Neuronal stem cell (in vitro differentiated cells): ENCODE data around the gene CD247.

Experiments
- DNase-seq: peaks from one replicate; pipeline ENCODE4 v3.0.0-alpha.2; 2013; ENCODE audit warnings: low spot score
- H2AFZ ChIP-seq: one replicate; pipeline ENCODE4 v1.6.1; 2013; ENCODE audit warnings: mild to moderate bottlenecking, low read length, inconsistent platforms
- H2AK5ac ChIP-seq: 2 replicates; pipeline ENCODE4 v1.6.1; 2013; ENCODE audit warnings: low read depth, mild to moderate bottlenecking, inconsistent platforms, low read length, moderate library complexity, mixed read lengths
- H2BK120ac ChIP-seq: 2 replicates; pipeline ENCODE4 v1.6.1; 2013; ENCODE audit warnings: low read depth, mild to moderate bottlenecking, inconsistent platforms, low read length, moderate library complexity, mixed read lengths
- H2BK12ac ChIP-seq: one replicate; pipeline ENCODE4 v1.6.1; 2013; ENCODE audit warnings: low read length, inconsistent platforms
- H2BK15ac ChIP-seq: 2 replicates; pipeline ENCODE4 v1.6.1; 2013; ENCODE audit warnings: mild to moderate bottlenecking, low read length, inconsistent platforms, mixed read lengths
- H2BK5ac ChIP-seq: one replicate; pipeline ENCODE4 v1.6.1; 2013; ENCODE audit warnings: inconsistent platforms, mild to moderate bottlenecking, low read length, moderate library complexity
- H3K14ac ChIP-seq: one replicate; pipeline ENCODE4 v1.6.1; 2013; ENCODE audit warnings: low read length, inconsistent platforms
- H3K18ac ChIP-seq: 2 replicates; pipeline ENCODE4 v1.6.1; 2013; ENCODE audit warnings: low read length, inconsistent platforms
- H3K23ac ChIP-seq: 2 replicates; pipeline ENCODE4 v1.6.1; 2013; ENCODE audit warnings: low read depth, mild to moderate bottlenecking, mixed read lengths, low read length, inconsistent platforms; ENCODE audit not compliant: poor library complexity
- H3K27ac ChIP-seq: replicated peaks from 3 replicates; pipeline ENCODE4 v1.5.1; 2013; ENCODE audit warnings: low read length, inconsistent platforms
- H3K27me3 ChIP-seq, 3 experiments: 2 replicates each; pipeline ENCODE4 v1.6.1; 2013; ENCODE audit warnings: low read length in 3 of 3, mild to moderate bottlenecking in 2 of 3, inconsistent platforms in 1 of 3, low read depth in 1 of 3, mixed read lengths in 1 of 3, moderate library complexity in 1 of 3; ENCODE audit not compliant: control insufficient read depth in 3 of 3, insufficient read depth in 3 of 3
- H3K36me3 ChIP-seq, 2 donors: replicated peaks in 1 of 2; 2 replicates each; pipeline ENCODE4 v1.6.1; 2013; ENCODE audit warnings: low read length in 2 of 2; ENCODE audit not compliant: control insufficient read depth in 2 of 2, insufficient read depth in 2 of 2
- H3K4ac ChIP-seq: 2 replicates; pipeline ENCODE4 v1.6.1; 2013; ENCODE audit warnings: inconsistent platforms, mild to moderate bottlenecking, low read length, moderate library complexity
- H3K4me1 ChIP-seq, 2 donors: 1 replicate in 1 of 2; 2 replicates in 1 of 2; pipeline ENCODE4 v1.6.1; 2013; ENCODE audit warnings: low read length in 2 of 2, low read depth in 1 of 2; ENCODE audit not compliant: control insufficient read depth in 2 of 2, insufficient read depth in 1 of 2
- H3K4me2 ChIP-seq: one replicate; pipeline ENCODE4 v1.6.1; 2013; ENCODE audit warnings: mild to moderate bottlenecking, low read length, inconsistent platforms; ENCODE audit not compliant: insufficient read depth, poor library complexity, severe bottlenecking
- H3K4me3 ChIP-seq, 2 donors: 2 replicates each; pipeline ENCODE4 v1.5.1; 2013; ENCODE audit warnings: low read length in 2 of 2, mild to moderate bottlenecking in 2 of 2, inconsistent platforms in 1 of 2, moderate library complexity in 1 of 2
- H3K79me1 ChIP-seq: one replicate; pipeline ENCODE4 v1.6.1; 2013; ENCODE audit warnings: low read depth, mild to moderate bottlenecking, inconsistent platforms, low read length, moderate library complexity
- H3K9ac ChIP-seq: one replicate; pipeline ENCODE4 v1.6.1; 2013; ENCODE audit warnings: mild to moderate bottlenecking, low read depth, low read length, inconsistent platforms; ENCODE audit not compliant: poor library complexity
- H3K9me3 ChIP-seq, 2 donors: replicated peaks in 1 of 2; 2 replicates each; pipeline versions ENCODE3 to v1.6.1; 2013; ENCODE audit warnings: low read length in 2 of 2, mild to moderate bottlenecking in 2 of 2, inconsistent platforms in 1 of 2, low read depth in 1 of 2, mixed read lengths in 1 of 2, moderate library complexity in 1 of 2; ENCODE audit not compliant: control insufficient read depth in 2 of 2, insufficient read depth in 1 of 2
- H4K8ac ChIP-seq: one replicate; pipeline ENCODE4 v1.6.1; 2013; ENCODE audit warnings: low read depth, mild to moderate bottlenecking, inconsistent platforms, low read length, moderate library complexity
- H4K91ac ChIP-seq: one replicate; pipeline ENCODE4 v1.6.1; 2013; ENCODE audit warnings: low read length, low read depth, mild to moderate bottlenecking, inconsistent platforms; ENCODE audit not compliant: poor library complexity
- WGBS, 2 donors: extraction: QIAGEN DNeasy Blood & Tissue Kit; methylation state at CpG; one replicate each; pipeline ENCODE4 v1.1.7; 2013; ENCODE audit warnings: missing lambda C conversion rate in 2 of 2, mixed read lengths in 1 of 2; ENCODE audit not compliant: insufficient read length in 2 of 2, insufficient replicate concordance in 1 of 2; ENCODE audit errors: extremely low coverage in 2 of 2; 5-methylcytosine and 5-hydroxymethylcytosine counted together

Gene CD247

DNA sequence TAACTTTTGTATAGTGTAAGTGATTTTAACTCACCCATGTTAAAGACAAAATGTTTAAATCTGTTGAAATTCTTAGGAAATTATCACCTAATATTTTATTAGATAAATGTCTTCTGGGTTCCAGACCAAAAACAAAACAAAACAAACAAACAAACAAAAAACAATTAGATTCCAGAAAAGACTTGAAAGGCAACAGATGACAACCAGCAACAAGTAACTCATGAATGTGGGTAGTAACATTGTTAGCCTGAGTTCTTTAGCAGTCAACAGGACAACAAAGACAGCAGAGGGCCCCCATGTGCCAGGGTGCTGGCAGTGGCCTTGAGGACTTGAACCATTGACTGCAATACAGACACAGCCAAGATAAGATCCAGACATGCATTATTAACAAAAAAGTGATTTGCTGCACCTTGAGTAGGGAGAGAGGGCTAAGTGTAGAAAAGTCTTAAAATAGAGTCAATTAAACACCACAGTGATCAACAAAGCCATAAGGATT, 2.4 kb upstream of the CD247 start:
- H3K27ac ChIP-seq: no peak overlapping the region
- peaks cover 0 to 6% of the 10 kb centered on the region in 2 donors for H3K4me1 ChIP-seq
- H3K9me3 ChIP-seq: peaks cover 0 to 9% of the 10 kb centered on the region in 2 donors
- H3K4ac ChIP-seq: no peak overlapping the region
- H4K8ac ChIP-seq: no peak overlapping the region
- no peak overlapping the region for H3K18ac ChIP-seq
- H2BK5ac ChIP-seq: no peak overlapping the region
- no peak overlapping the region for H4K91ac ChIP-seq
- H2BK12ac ChIP-seq: no peak overlapping the region
- no peak overlapping the region for H2BK15ac ChIP-seq
- H2AK5ac ChIP-seq: no peak overlapping the region
- H3K4me2 ChIP-seq: no peak overlapping the region
- H2AFZ ChIP-seq: no peak overlapping the region
- no peaks in the 10 kb centered on the region for H3K36me3 ChIP-seq
- no peak overlapping the region for H3K14ac ChIP-seq
- H3K4me3 ChIP-seq: no peak overlapping the region
- H3K27me3 ChIP-seq: no peaks in the 10 kb centered on the region
- H3K79me1 ChIP-seq: no peaks in the 10 kb centered on the region
- no peak overlapping the region for H3K9ac ChIP-seq
- no peak overlapping the region for H2BK120ac ChIP-seq
- no peak overlapping the region for H3K23ac ChIP-seq
- DNase-seq: no peak

DNA sequence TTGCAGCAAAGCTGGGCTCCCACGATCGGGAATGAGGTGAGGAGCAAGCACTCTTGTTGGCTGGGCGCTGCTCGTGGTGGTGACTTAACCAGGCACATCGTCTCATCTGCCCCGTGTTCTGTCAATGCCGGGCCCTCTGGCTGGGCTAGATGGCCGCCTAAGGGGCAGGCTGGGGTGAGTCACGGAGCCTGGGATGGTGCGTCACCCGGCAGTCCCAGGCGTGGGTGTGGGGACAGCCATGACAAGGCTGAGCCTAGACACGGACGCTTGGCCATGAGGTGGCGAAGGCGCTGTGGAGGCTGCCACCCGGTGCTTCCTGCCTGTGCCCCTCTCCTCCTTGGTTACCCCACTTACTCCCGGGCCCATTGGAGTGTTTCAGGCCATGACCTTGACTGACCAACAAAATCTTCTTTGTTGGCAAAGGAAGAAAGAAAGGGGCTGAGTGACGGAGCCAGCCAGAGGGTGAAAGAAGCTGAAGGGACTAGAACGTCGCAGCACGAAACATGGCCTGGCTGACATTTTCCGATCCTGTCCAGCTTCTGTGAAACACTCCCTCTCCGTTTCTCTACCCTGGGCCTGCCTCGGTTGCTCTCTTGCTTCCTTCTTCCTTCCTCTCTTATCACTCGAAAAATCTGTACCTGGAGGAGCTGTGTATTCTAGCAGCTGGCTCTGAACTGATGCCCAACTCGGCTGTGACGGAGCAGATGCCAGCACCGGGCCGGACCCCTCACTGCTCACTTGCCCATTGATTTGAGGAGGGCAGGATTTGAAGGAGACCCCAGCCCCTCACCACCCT, 596 bp downstream of the CD247 start:
- Histone ChIP-seq H3K4ac (peak overlapping the region; percentile 30), H3K79me1 (no peaks in the 10 kb centered on the region), H2AK5ac (peak overlapping the region; percentile 8), H2AFZ (peak overlapping the region; percentile 19), H3K4me2 (no peak overlapping the region), H4K8ac (no peak overlapping the region), H3K4me1 (peaks cover 0 to 6% of the 10 kb centered on the region in 2 donors), H4K91ac (peak overlapping the region; percentile 15), H3K9me3 (peaks cover 0 to 5% of the 10 kb centered on the region in 2 donors), H2BK120ac (no peak overlapping the region), H3K4me3 (no peak overlapping the region), H3K36me3 (no peaks in the 10 kb centered on the region), H3K14ac (no peak overlapping the region), H3K23ac (peak overlapping the region; percentile 26), H3K18ac (peak overlapping the region; percentile 64), H3K27ac (no peak overlapping the region), H3K9ac (no peak overlapping the region), H2BK5ac (peak overlapping the region; percentile 82), H2BK15ac (peak overlapping the region; percentile 51), H2BK12ac (no peak overlapping the region), H3K27me3 (no peaks in the 10 kb centered on the region)
- no peak for DNase-seq
- no CpG with 5 or more reads among the region's 30 CpGs for WGBS, 2 donors

GRCh38 chr1:167516404-167517388, 1.6 kb downstream of the CD247 start:
- Histone ChIP-seq H2BK12ac (no peak overlapping the region), H2AK5ac (peak overlapping the region; percentile 8), H3K27ac (no peak overlapping the region), H3K9me3 (no peaks in the 10 kb centered on the region), H3K4me1 (peaks cover 0 to 6% of the 10 kb centered on the region in 2 donors), H4K8ac (no peak overlapping the region), H3K79me1 (no peaks in the 10 kb centered on the region), H3K9ac (no peak overlapping the region), H3K4me2 (no peak overlapping the region), H3K4me3 (no peak overlapping the region), H2AFZ (peak overlapping the region; percentile 19), H3K36me3 (no peaks in the 10 kb centered on the region), H3K27me3 (no peaks in the 10 kb centered on the region), H2BK15ac (no peak overlapping the region), H3K18ac (no peak overlapping the region), H2BK120ac (no peak overlapping the region), H4K91ac (no peak overlapping the region), H3K14ac (no peak overlapping the region), H3K4ac (no peak overlapping the region), H2BK5ac (peak overlapping the region; percentile 82), H3K23ac (no peak overlapping the region)
- WGBS, 2 donors: no CpG with 5 or more reads among the region's 19 CpGs
- DNase-seq: no peak

- Histone ChIP-seq H2BK5ac (no peak overlapping the region), H3K18ac (no peak overlapping the region), H3K27ac (no peak overlapping the region), H4K91ac (no peak overlapping the region), H3K9me3 (no peaks in the 10 kb centered on the region), H3K4me1 (peaks cover 0 to 6% of the 10 kb centered on the region in 2 donors), H2BK15ac (no peak overlapping the region), H3K23ac (no peak overlapping the region), H2BK120ac (no peak overlapping the region), H4K8ac (no peak overlapping the region), H3K4me2 (no peak overlapping the region), H3K14ac (no peak overlapping the region), H3K36me3 (no peaks in the 10 kb centered on the region), H3K4ac (no peak overlapping the region), H3K4me3 (no peak overlapping the region), H2AK5ac (no peak overlapping the region), H2AFZ (no peak overlapping the region), H3K9ac (no peak overlapping the region), H2BK12ac (no peak overlapping the region), H3K79me1 (no peaks in the 10 kb centered on the region), H3K27me3 (no peaks in the 10 kb centered on the region)
- WGBS, 2 donors: no CpG with 5 or more reads among the region's 4 CpGs
- no peak for DNase-seq
These were observed 2.4 kb downstream of the CD247 start for GRCh38 chr1:167515893-167516321.
